Superior temporal gyrus (tissue), 1 donor: ENCODE measurements around the gene GLCCI1.
"Not testable (repeated sequence)": the region's sequence is repeated elsewhere in the genome, so short reads cannot be mapped to it uniquely, and the experiment has no call there.

Experiments
- DNase-seq: peaks from one replicate; pipeline ENCODE4 v3.0.0-alpha.2; 2016; ENCODE audit errors: extremely low spot score

The GLCCI1 gene

GRCh38 chr7:7989616-7990440 is 21.2 kb downstream of the GLCCI1 start:
- no peak for DNase-seq

- DNase-seq = no peak
Observed at GRCh38 chr7:7990441-7990761, 21.8 kb downstream of the GLCCI1 start.

- DNase-seq = no peak
Observed at GRCh38 chr7:7992506-7992905, 23.9 kb downstream of the GLCCI1 start.

- not testable (repeated sequence) for DNase-seq
Observed at GRCh38 chr7:7995348-7995747, 26.8 kb downstream of the GLCCI1 start.

GRCh38 chr7:7996568-7996967 is 28.0 kb downstream of the GLCCI1 start:
- DNase-seq = no peak

- no peak for DNase-seq
Observed at GRCh38 chr7:8000315-8000941, 31.8 kb downstream of the GLCCI1 start.

- no peak for DNase-seq
Observed at GRCh38 chr7:8003077-8003476, 34.5 kb downstream of the GLCCI1 start.

GRCh38 chr7:8005279-8005678 is 36.7 kb downstream of the GLCCI1 start:
- peak; percentile 7 for DNase-seq

- no peak for DNase-seq
Observed at GRCh38 chr7:8014399-8014798, 45.8 kb downstream of the GLCCI1 start.

- no peak for DNase-seq
Observed at GRCh38 chr7:8015100-8015745, 46.6 kb downstream of the GLCCI1 start.

GRCh38 chr7:8015746-8016120 is 47.1 kb downstream of the GLCCI1 start:
- no peak for DNase-seq

GRCh38 chr7:8017423-8017822 is 48.8 kb downstream of the GLCCI1 start:
- no peak for DNase-seq

- DNase-seq = no peak
Observed at GRCh38 chr7:8018961-8019360, 50.4 kb downstream of the GLCCI1 start.

GRCh38 chr7:8022628-8023027 is 54.0 kb downstream of the GLCCI1 start:
- DNase-seq = no peak

- DNase-seq = no peak
Observed at GRCh38 chr7:8035192-8035591, 66.6 kb downstream of the GLCCI1 start.

- no peak for DNase-seq
Observed at GRCh38 chr7:8035647-8036518, 67.3 kb downstream of the GLCCI1 start.

- no peak for DNase-seq
Observed at GRCh38 chr7:8037151-8037550, 68.6 kb downstream of the GLCCI1 start.

GRCh38 chr7:8040768-8041369 is 72.3 kb downstream of the GLCCI1 start:
- no peak for DNase-seq

- no peak for DNase-seq
Observed at GRCh38 chr7:8042796-8043535, 74.4 kb downstream of the GLCCI1 start.

GRCh38 chr7:8044761-8045430 is 76.3 kb downstream of the GLCCI1 start:
- DNase-seq = no peak
